HCT116 (cell line): ENCODE data around the gene NUDT2. TPM values are rescaled to one million over a fixed set of nuclear protein-coding genes. Genes with fewer than 3 reads are reported as not detected.

Source experiments
- ATAC-seq: fragments of 200-7000 bp; cut with Tn5 transposase; 2 replicates; pipeline ENCODE4 v1.9.1; 2020; ENCODE audit warnings: mild to moderate bottlenecking, moderate library complexity
- BruUV-seq: library from RNA; stranded (reverse); fragments of 400-500 nt; replicated peaks from 2 replicates; lab custom pipeline; 2021; lab: Mats Ljungman, UMichigan
- CTCF ChIA-PET: fragments of 300-600 bp; sonication (Branson Sonifier 250); formaldehyde crosslinking; loops from one replicate; lab custom pipeline; 2021; ENCODE audit warnings: antibody characterized with exemption; lab: Charles Lee
- POLR2A ChIA-PET: fragments of 300-600, 350-600 bp; sonication (Branson Sonifier 250); formaldehyde crosslinking; loops from one replicate; lab custom pipeline; 2021; ENCODE audit warnings: antibody characterized with exemption; lab: Charles Lee
- RAD21 ChIA-PET, 2 experiments: fragments of 300-600 bp; sonication (Branson Sonifier 250); formaldehyde crosslinking; loops; one replicate each; lab custom pipeline; 2023; ENCODE audit warnings: low total read pairs in 2 of 2; ENCODE audit not compliant: uncharacterized antibody in 2 of 2, unreplicated experiment in 2 of 2, low non-redundant PET in 1 of 2; lab: Charles Lee
- DNase-seq: peaks from one replicate; pipeline ENCODE4 v3.0.0-alpha.2; 2010; ENCODE audit warnings: low read depth, low spot score
- H2AFZ ChIP-seq: fragments of 200-600 bp; shearing (Covaris generic), sonication (generic); 2 replicates; pipeline ENCODE4 v1.6.1; 2017; ENCODE audit warnings: low read depth, mixed run types, mixed read lengths, antibody characterized with exemption, low read length; ENCODE audit not compliant: poor library complexity, severe bottlenecking
- H3K27ac ChIP-seq: 2 replicates; pipeline ENCODE4 v1.5.1; 2012; ENCODE audit warnings: low read depth, low read length
- H3K27me3 ChIP-seq: fragments of 200-600 bp; sonication (generic); 2 replicates; pipeline ENCODE4 v1.6.1; 2016; ENCODE audit warnings: mixed run types, low read length, mixed read lengths; ENCODE audit not compliant: insufficient read depth
- H3K36me3 ChIP-seq, 2 experiments: fragments of 200-500 bp in 1 of 2; fragments of 200-600 bp in 1 of 2; sonication (Bioruptor generic) in 1 of 2; sonication (generic) in 1 of 2; 2 replicates each; pipeline versions ENCODE4 v1.5.1 to v1.6.1; 2014 to 2016; ENCODE audit warnings: low read length in 2 of 2, inconsistent platforms in 1 of 2, mixed read lengths in 1 of 2, mixed run types in 1 of 2; ENCODE audit not compliant: insufficient read depth in 2 of 2, control insufficient read depth in 1 of 2
- H3K4me1 ChIP-seq, 2 experiments: fragments of 200-600 bp in 1 of 2; sonication (generic) in 1 of 2; 2 replicates each; pipeline versions ENCODE4 v1.5.1 to v1.6.1; 2012 to 2017; ENCODE audit warnings: low read length in 2 of 2, inconsistent platforms in 1 of 2, mild to moderate bottlenecking in 1 of 2, mixed read lengths in 1 of 2, mixed run types in 1 of 2, moderate library complexity in 1 of 2; ENCODE audit not compliant: insufficient read depth in 2 of 2, control insufficient read depth in 1 of 2
- H3K4me2 ChIP-seq: fragments of 200-600 bp; sonication (generic); 2 replicates; pipeline ENCODE4 v1.6.1; 2017; ENCODE audit warnings: mixed run types, low read length, mixed read lengths
- H3K4me3 ChIP-seq, 2 experiments: fragments of 200-600 bp in 1 of 2; sonication (generic) in 1 of 2; replicated peaks in 1 of 2; 2 replicates each; pipeline ENCODE4 v1.5.1; 2011 to 2016; ENCODE audit warnings: low read length in 2 of 2, control low read depth in 1 of 2, low read depth in 1 of 2, mild to moderate bottlenecking in 1 of 2, mixed read lengths in 1 of 2, mixed run types in 1 of 2
- H3K79me2 ChIP-seq: fragments of 200-600 bp; sonication (generic); 2 replicates; pipeline ENCODE4 v1.6.1; 2017; ENCODE audit warnings: mild to moderate bottlenecking, mixed run types, low read length, moderate library complexity, mixed read lengths; ENCODE audit not compliant: insufficient read depth
- H3K9ac ChIP-seq: fragments of 200-600 bp; sonication (generic); 2 replicates; pipeline ENCODE4 v1.6.1; 2016; ENCODE audit warnings: low read length, mixed read lengths
- H3K9me2 ChIP-seq: fragments of 200-600 bp; sonication (generic), shearing (Covaris generic); 2 replicates; pipeline ENCODE4 v1.6.1; 2017; ENCODE audit warnings: mixed run types, mild to moderate bottlenecking, moderate library complexity; ENCODE audit not compliant: insufficient read depth
- H3K9me3 ChIP-seq, 2 experiments: fragments of 200-500 bp in 1 of 2; fragments of 200-600 bp in 1 of 2; sonication (Bioruptor generic) in 1 of 2; sonication (generic) in 1 of 2; 2 replicates each; pipeline ENCODE4 v1.6.1; 2014 to 2017; ENCODE audit warnings: low read length in 2 of 2, mixed read lengths in 2 of 2, inconsistent platforms in 1 of 2, low read depth in 1 of 2, mild to moderate bottlenecking in 1 of 2, mixed run types in 1 of 2, moderate library complexity in 1 of 2; ENCODE audit not compliant: control insufficient read depth in 1 of 2, insufficient read depth in 1 of 2
- H4K20me1 ChIP-seq: fragments of 200-600 bp; sonication (generic), shearing (Covaris generic); 2 replicates; pipeline ENCODE4 v1.6.1; 2017; ENCODE audit warnings: mixed run types, mild to moderate bottlenecking, moderate library complexity; ENCODE audit not compliant: insufficient read depth
- EGR1 ChIP-seq: IDR thresholded peaks from 2 replicates; pipeline ENCODE4 v1.6.1; 2012; ENCODE audit warnings: low read depth
- ELF1 ChIP-seq: IDR thresholded peaks from 2 replicates; pipeline ENCODE4 v1.6.1; 2012; ENCODE audit warnings: low read depth, borderline replicate concordance
- EZH2phosphoT487 ChIP-seq: fragments of 200-600 bp; IDR thresholded peaks from 2 replicates; pipeline ENCODE4 v1.6.1; 2018; ENCODE audit warnings: antibody characterized with exemption, borderline replicate concordance
- FOSL1 ChIP-seq: IDR thresholded peaks from 2 replicates; pipeline ENCODE4 v1.6.1; 2012; ENCODE audit warnings: low read depth
- POLR2A ChIP-seq: IDR thresholded peaks from 2 replicates; pipeline ENCODE4 v1.7.0; 2011; ENCODE audit warnings: borderline replicate concordance; ENCODE audit not compliant: insufficient read depth, insufficient read length; ENCODE audit errors: extremely low read depth
- SRF ChIP-seq: IDR thresholded peaks from 2 replicates; pipeline ENCODE4 v1.6.1; 2012; ENCODE audit warnings: low read depth
- YY1 ChIP-seq: IDR thresholded peaks from 2 replicates; pipeline ENCODE4 v1.6.1; 2011; ENCODE audit warnings: low read length, low read depth, moderate library complexity, mild to moderate bottlenecking; ENCODE audit not compliant: insufficient replicate concordance; ENCODE audit errors: extremely low read depth
- ZFX ChIP-seq: fragments of 450-650 bp; IDR thresholded peaks from 2 replicates; pipeline ENCODE4 v1.6.1; 2017
- ZNF274 ChIP-seq: fragments of 200-500 bp; sonication (Bioruptor generic); IDR thresholded peaks from 2 replicates; pipeline ENCODE4 v1.6.1; 2014; ENCODE audit warnings: mild to moderate bottlenecking, low read depth, low read length, inconsistent platforms
- intact Hi-C: fragments of 100-400 bp; cut with micrococcal nuclease; formaldehyde crosslinking; loops from 2 replicates; pipeline ENCODE4 v1.10.0; 2022
- total RNA-seq: library from RNA; stranded (reverse); gene quantifications from one replicate; pipeline ENCODE4 v1.2.1, GENCODE V29; 2021; ENCODE audit not compliant: unreplicated experiment
- TF ChIP-seq, protein P1 (sequence below), 3 experiments: fragments of 200-600 bp in 1 of 3; sonication (generic) in 1 of 3; IDR thresholded peaks in 2 of 3; conservative IDR thresholded peaks in 1 of 3; 2 replicates each; pipeline ENCODE4 v1.5.1; 2012 to 2017; ENCODE audit warnings: low read depth in 2 of 3, low read length in 2 of 3, antibody characterized with exemption in 1 of 3, borderline replicate concordance in 1 of 3, control low read depth in 1 of 3, mild to moderate bottlenecking in 1 of 3, mixed read lengths in 1 of 3, mixed run types in 1 of 3, moderate library complexity in 1 of 3; ENCODE audit not compliant: insufficient read depth in 1 of 3
- TF ChIP-seq, protein P2 (sequence below): IDR thresholded peaks from 2 replicates; pipeline ENCODE4 v1.6.1; 2012

Gene NUDT2
- total RNA-seq, 1 experiment from 2014 or later, result 39.3 TPM

GRCh38 chr9:34371886-34372466 lies 42.6 kb downstream of the NUDT2 start:
- Histone ChIP-seq H3K27ac (no peak overlapping the region), H3K9me3 (no peaks in the 10 kb centered on the region), H3K79me2 (no peaks in the 10 kb centered on the region), H3K9ac (no peak overlapping the region), H3K4me2 (no peak overlapping the region), H3K9me2 (no peaks in the 10 kb centered on the region), H2AFZ (no peak overlapping the region), H3K36me3 (peaks cover 0 to 2% of the 10 kb centered on the region in 2 experiments; a peak in 1 of 4 replicates), H4K20me1 (no peaks in the 10 kb centered on the region), H3K27me3 (no peaks in the 10 kb centered on the region), H3K4me3 (no peak overlapping the region), H3K4me1 (peaks cover 15 to 19% of the 10 kb centered on the region in 2 experiments)
- DNase-seq (no peak), ATAC-seq (no peak)
- no TSS peak for BruUV-seq
- intact Hi-C loops, result no loop called here
- ChIA-PET CTCF (no interaction called here), RAD21 (no interaction called here), POLR2A (no interaction called here)
- TF ChIP-seq, protein P1, sequence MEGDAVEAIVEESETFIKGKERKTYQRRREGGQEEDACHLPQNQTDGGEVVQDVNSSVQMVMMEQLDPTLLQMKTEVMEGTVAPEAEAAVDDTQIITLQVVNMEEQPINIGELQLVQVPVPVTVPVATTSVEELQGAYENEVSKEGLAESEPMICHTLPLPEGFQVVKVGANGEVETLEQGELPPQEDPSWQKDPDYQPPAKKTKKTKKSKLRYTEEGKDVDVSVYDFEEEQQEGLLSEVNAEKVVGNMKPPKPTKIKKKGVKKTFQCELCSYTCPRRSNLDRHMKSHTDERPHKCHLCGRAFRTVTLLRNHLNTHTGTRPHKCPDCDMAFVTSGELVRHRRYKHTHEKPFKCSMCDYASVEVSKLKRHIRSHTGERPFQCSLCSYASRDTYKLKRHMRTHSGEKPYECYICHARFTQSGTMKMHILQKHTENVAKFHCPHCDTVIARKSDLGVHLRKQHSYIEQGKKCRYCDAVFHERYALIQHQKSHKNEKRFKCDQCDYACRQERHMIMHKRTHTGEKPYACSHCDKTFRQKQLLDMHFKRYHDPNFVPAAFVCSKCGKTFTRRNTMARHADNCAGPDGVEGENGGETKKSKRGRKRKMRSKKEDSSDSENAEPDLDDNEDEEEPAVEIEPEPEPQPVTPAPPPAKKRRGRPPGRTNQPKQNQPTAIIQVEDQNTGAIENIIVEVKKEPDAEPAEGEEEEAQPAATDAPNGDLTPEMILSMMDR (IDR thresholded peaks at IDR 0.05 in 2 of 3, conservative IDR thresholded peaks at IDR 0.05 in 1 of 3; ENCODE audit: borderline replicate concordance in 1 of 3, insufficient read depth in 1 of 3, low read depth in 2 of 3, low read length in 2 of 3), result no peak
- TF ChIP-seq, protein P2, sequence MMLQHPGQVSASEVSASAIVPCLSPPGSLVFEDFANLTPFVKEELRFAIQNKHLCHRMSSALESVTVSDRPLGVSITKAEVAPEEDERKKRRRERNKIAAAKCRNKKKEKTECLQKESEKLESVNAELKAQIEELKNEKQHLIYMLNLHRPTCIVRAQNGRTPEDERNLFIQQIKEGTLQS, result no peak
- TF ChIP-seq YY1 (no peak), ZNF274 (no peak), ZFX (no peak), EGR1 (no peak), FOSL1 (no peak), POLR2A (no peak), SRF (no peak), ELF1 (no peak), EZH2phosphoT487 (no peak)
